Colonic mucosa (tissue), 4 donors: ENCODE results near the gene CRK. TPM values are rescaled to one million over a fixed set of nuclear protein-coding genes. Genes with fewer than 3 reads are reported as not detected.

Source experiments
- DNase-seq: peaks from one replicate; pipeline ENCODE4 v3.0.0-alpha.2; 2020
- H3K27ac ChIP-seq: fragments of 200-600 bp; one replicate; pipeline ENCODE4 v1.8.0; 2021
- H3K27me3 ChIP-seq: fragments of 200-600 bp; one replicate; pipeline ENCODE4 v1.8.0; 2021
- H3K36me3 ChIP-seq: fragments of 200-600 bp; one replicate; pipeline ENCODE4 v1.8.0; 2021
- H3K4me1 ChIP-seq: fragments of 200-600 bp; one replicate; pipeline ENCODE4 v1.8.0; 2021; ENCODE audit warnings: mild to moderate bottlenecking
- H3K4me3 ChIP-seq: fragments of 200-600 bp; one replicate; pipeline ENCODE4 v1.8.0; 2021
- H3K9ac ChIP-seq, 2 donors: one replicate each; pipeline ENCODE4 v1.7.0; 2013; ENCODE audit warnings: control low read depth in 2 of 2, low read depth in 2 of 2, low read length in 2 of 2
- H3K9me3 ChIP-seq: fragments of 200-600 bp; one replicate; pipeline ENCODE4 v1.8.0; 2021
- intact Hi-C: fragments of 100-400 bp; cut with DNase I; formaldehyde crosslinking; loops from one replicate; pipeline ENCODE4 v1.14.1; 2022
- total RNA-seq, 2 donors: library from RNA; stranded (reverse); fragmentation: NEBNext Ultra II Directional in 1 of 2; extraction: Animal tissue kit (Norgen Biotek cat#: 25700) in 1 of 2; gene quantifications; one replicate each; pipeline ENCODE4 v1.2.1, GENCODE V29; 2021
- TF ChIP-seq, protein P1 (sequence below): fragments of 200-600 bp; IDR thresholded peaks from one replicate; pipeline ENCODE4 v1.8.0; 2022; ENCODE audit warnings: antibody characterized with exemption, mild to moderate bottlenecking
- donor health status: healthy.
- donor health status: DM: no; HTN: no; CAD: no.
- donor health status: DM: no; HTN: no; CAD: no.

The CRK gene
- total RNA-seq, 2 donors from 2014 or later, result 74.5 to 82.0 TPM

DNA sequence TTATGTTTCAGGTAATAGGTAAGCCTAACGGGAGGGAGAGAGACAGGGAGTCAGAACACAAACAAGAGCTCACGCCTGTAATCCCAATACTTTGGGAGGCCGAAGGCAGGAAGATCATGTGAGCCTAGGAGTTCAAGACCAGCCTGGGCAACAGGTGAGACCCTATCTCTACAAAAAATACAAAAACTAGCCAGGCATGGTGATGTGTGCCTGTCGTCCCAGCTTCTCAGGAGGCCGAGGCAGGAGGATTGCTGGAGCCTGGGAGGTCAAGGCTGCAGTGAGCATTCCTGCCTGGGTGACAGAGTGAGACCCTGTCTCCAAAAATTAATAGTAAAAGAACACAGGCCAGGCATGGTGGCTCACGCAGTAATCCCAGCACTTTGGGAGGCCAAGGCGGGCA, 83.4 kb downstream of the CRK start:
- Histone ChIP-seq H3K4me1 (peaks cover 7% of the 10 kb centered on the region), H3K4me3 (no peak overlapping the region), H3K9ac (no peak overlapping the region), H3K27ac (no peak overlapping the region), H3K27me3 (no peaks in the 10 kb centered on the region), H3K9me3 (no peaks in the 10 kb centered on the region), H3K36me3 (no peaks in the 10 kb centered on the region)
- DNase-seq, result no peak
- intact Hi-C loops, result no loop called here
- TF ChIP-seq, protein P1, sequence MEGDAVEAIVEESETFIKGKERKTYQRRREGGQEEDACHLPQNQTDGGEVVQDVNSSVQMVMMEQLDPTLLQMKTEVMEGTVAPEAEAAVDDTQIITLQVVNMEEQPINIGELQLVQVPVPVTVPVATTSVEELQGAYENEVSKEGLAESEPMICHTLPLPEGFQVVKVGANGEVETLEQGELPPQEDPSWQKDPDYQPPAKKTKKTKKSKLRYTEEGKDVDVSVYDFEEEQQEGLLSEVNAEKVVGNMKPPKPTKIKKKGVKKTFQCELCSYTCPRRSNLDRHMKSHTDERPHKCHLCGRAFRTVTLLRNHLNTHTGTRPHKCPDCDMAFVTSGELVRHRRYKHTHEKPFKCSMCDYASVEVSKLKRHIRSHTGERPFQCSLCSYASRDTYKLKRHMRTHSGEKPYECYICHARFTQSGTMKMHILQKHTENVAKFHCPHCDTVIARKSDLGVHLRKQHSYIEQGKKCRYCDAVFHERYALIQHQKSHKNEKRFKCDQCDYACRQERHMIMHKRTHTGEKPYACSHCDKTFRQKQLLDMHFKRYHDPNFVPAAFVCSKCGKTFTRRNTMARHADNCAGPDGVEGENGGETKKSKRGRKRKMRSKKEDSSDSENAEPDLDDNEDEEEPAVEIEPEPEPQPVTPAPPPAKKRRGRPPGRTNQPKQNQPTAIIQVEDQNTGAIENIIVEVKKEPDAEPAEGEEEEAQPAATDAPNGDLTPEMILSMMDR, result no peak

DNA sequence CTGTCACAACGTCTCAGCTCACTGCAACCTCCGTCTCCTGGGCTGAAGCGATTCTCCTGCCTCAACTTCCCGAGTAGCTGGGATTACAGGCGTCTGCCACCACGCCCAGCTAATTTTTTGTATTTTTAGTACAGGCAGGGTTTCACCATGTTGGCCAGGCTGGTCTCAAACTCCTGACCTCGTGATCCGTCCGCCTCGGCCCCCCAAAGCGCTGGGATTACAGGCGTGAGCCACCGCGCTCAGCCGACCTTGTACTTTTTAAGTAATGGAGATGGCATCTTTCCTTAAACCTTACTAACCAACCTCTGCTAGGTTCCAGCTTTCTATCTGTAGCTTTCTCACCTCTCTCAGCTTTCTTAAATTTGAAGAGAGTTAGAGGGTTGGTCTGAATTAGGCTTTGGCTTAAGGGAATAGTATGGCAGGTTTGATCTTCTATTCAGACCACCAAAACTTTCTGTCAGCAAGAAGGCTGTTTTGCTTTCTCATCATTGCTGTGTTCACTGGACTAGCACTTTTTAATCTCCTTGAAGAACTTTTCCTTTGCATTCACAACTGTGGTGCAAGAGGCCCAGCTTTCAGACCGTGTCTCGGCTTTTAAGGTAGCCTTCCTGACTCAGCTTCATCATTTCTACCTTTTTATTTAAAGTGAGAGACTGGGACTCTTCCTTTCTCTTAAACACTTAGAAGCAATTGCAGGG, 84.0 kb downstream of the CRK start:
- Histone ChIP-seq H3K9me3 (no peaks in the 10 kb centered on the region), H3K9ac (no peak overlapping the region), H3K4me1 (peaks cover 6% of the 10 kb centered on the region), H3K36me3 (no peaks in the 10 kb centered on the region), H3K27ac (no peak overlapping the region), H3K4me3 (no peak overlapping the region), H3K27me3 (no peaks in the 10 kb centered on the region)
- DNase-seq, result no peak
- intact Hi-C loops, result no loop called here
- TF ChIP-seq, protein P1, result no peak

Other genes starting within 250 kb of the CRK start
- not detected for gene BHLHA9, start 185.8 kb downstream of the CRK start, total RNA-seq
- gene TRARG1, start 176.6 kb downstream of the CRK start, total RNA-seq, result under 1 TPM; 0.07 to 0.08 TPM
- gene YWHAE, start 56.0 kb downstream of the CRK start, total RNA-seq, result 100 to 1,000 TPM; 533 to 644 TPM
- gene MYO1C, start 36.5 kb upstream of the CRK start, total RNA-seq, result 100 to 1,000 TPM; 280 to 315 TPM
- 10 to 100 TPM; 27.6 to 35.5 TPM for gene INPP5K, start 60.4 kb upstream of the CRK start, total RNA-seq
- 10 to 100 TPM; 77.8 to 83.2 TPM for gene PITPNA, start 106.6 kb upstream of the CRK start, total RNA-seq
- 10 to 100 TPM; 29.3 to 38.7 TPM for gene SLC43A2, start 172.6 kb upstream of the CRK start, total RNA-seq
- 1 to 10 TPM; 6.3 to 7.7 TPM for gene SCARF1, start 189.5 kb upstream of the CRK start, total RNA-seq
- gene RILP, start 193.6 kb upstream of the CRK start, total RNA-seq, result 10 to 100 TPM; 35.7 to 40.4 TPM
- 100 to 1,000 TPM; 172 to 292 TPM for gene PRPF8, start 228.6 kb upstream of the CRK start, total RNA-seq